ENCODE measurements around the gene ARL4C.

DNA sequence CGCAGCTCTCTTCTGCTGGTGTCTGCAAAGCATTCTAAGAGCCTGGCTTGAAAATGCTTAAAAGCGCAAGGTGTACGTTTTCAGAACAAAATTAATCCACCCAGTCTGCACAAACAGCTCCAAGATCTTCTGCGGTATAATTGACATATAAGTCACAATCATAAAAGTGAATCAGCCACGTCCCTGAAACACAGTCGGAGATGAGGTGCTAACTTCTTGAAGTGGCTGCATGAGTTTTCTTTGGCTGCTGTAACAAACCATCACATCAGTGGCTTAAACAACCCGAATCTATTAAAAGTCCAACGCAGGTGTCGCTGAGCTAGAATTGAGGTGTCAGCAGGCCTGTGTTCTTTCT is 32.6 kb downstream of the ARL4C start:
- TF ChIP-seq, protein P1, sequence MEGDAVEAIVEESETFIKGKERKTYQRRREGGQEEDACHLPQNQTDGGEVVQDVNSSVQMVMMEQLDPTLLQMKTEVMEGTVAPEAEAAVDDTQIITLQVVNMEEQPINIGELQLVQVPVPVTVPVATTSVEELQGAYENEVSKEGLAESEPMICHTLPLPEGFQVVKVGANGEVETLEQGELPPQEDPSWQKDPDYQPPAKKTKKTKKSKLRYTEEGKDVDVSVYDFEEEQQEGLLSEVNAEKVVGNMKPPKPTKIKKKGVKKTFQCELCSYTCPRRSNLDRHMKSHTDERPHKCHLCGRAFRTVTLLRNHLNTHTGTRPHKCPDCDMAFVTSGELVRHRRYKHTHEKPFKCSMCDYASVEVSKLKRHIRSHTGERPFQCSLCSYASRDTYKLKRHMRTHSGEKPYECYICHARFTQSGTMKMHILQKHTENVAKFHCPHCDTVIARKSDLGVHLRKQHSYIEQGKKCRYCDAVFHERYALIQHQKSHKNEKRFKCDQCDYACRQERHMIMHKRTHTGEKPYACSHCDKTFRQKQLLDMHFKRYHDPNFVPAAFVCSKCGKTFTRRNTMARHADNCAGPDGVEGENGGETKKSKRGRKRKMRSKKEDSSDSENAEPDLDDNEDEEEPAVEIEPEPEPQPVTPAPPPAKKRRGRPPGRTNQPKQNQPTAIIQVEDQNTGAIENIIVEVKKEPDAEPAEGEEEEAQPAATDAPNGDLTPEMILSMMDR (IDR thresholded peaks at IDR 0.05; ENCODE audit: insufficient read depth, low read length, poor library complexity, severe bottlenecking), result no peak
- no peak for TF ChIP-seq EZH2phosphoT487 (conservative IDR thresholded peaks at IDR 0.05; ENCODE audit: low read length)

All from SU-DHL-6 (cell line).